Lower leg skin (tissue), 3 donors: ENCODE measurements around the gene GORASP1.

Experiments used
- CTCF ChIP-seq, 3 donors: fragments of 450-650 bp; IDR thresholded peaks; one replicate each; pipeline ENCODE4 v1.5.1; 2016; ENCODE audit warnings: antibody characterized with exemption in 3 of 3, mild to moderate bottlenecking in 3 of 3, moderate library complexity in 2 of 3
- POLR2A ChIP-seq, 2 donors: fragments of 450-650 bp; IDR thresholded peaks; one replicate each; pipeline ENCODE4 v1.6.1; 2016 to 2017; ENCODE audit warnings: antibody characterized with exemption in 2 of 2, mild to moderate bottlenecking in 1 of 2, moderate library complexity in 1 of 2

- TF ChIP-seq CTCF (IDR thresholded peaks at IDR 0.05) = no peak
- TF ChIP-seq POLR2A (IDR thresholded peaks at IDR 0.05) = no peak
Measured at GRCh38 chr3:39149498-39150147, 42.2 kb upstream of the GORASP1 start.
